HG03457 (cell line): ENCODE data around the gene ABHD17C.

Source experiments
- ATAC-seq: cut with Tn5 transposase; IDR thresholded peaks from one replicate; pipeline ENCODE4 v1.9.1; 2021; ENCODE audit warnings: moderate number of reproducible peaks; ENCODE audit not compliant: unreplicated experiment

The ABHD17C gene

DNA sequence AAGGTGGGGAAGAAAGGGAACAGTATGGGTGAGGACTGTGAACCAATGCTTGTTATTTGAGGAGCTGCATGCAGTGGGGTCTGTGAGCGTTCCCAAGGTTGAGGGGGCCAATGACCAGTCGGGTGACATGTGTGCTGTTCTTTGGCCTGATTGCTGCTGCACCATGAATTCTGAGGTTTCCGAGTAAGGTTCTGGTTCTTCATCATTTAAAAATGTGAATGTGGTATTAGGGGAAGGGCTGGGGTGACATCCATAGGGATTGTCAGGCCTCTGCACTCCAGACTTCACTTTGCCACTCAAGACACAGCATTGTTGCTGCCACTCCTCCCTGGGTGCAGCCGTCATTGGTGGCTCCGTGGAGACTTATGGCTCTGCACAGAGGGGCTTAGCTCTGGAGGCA, 32.5 kb downstream of the ABHD17C start:
- ATAC-seq, result no peak

DNA sequence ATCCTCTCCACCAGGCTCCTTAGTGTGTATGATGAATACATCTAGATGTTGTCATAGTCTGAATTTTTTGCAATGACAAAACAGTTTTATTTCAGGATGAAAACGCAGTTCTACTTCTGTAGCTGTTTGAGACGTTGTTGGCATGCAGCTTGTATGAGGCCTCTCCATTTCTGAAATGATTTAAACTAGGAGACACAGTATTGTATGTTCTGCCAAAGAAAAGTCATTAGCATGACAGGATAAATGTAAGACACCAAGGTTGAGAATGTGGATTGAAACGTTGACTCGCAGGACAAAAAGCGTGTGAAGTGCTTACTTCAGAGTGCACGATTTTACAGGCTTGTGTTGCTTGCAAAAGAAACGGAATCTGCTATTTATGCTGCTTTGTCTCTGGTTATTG, 35.3 kb downstream of the ABHD17C start:
- no peak for ATAC-seq

DNA sequence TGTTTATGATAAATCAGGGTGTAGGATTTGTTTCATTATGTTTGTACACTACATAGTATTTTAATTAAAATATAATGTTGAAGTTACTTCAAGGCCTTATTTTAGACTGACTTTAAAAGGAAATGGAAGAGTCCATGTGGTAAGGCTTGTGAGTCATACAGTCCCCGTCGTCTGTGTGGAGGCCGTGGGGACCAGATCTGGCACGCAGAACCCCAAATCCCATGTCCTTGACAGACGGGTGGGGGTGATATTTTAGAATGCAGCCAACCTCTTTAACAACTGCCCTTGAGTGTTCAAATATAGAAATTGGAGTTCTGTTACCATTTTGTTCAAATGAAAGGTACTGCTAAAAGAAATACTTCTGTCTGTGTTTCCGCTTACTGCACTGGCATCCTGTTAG, 35.8 kb downstream of the ABHD17C start:
- ATAC-seq, result no peak

DNA sequence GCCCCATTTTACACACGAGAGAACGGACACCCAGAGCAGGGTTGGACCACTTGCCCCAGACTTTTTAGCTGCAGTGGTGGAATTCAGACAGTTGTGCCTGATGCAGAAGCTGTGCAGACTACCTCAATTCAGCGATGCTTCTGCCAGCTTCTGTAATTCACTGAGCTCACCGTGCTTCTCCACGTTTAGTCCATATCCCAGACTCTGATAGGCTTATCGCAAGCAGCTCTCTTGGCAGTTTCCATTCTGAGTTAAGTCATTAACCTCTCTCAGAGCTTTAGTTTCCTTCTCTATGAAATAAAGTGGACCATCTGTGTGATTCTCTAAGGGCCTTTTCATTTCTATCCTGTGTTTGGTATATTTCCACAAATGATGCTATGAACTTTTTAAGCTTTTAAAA, 37.1 kb downstream of the ABHD17C start:
- ATAC-seq, result no peak

DNA sequence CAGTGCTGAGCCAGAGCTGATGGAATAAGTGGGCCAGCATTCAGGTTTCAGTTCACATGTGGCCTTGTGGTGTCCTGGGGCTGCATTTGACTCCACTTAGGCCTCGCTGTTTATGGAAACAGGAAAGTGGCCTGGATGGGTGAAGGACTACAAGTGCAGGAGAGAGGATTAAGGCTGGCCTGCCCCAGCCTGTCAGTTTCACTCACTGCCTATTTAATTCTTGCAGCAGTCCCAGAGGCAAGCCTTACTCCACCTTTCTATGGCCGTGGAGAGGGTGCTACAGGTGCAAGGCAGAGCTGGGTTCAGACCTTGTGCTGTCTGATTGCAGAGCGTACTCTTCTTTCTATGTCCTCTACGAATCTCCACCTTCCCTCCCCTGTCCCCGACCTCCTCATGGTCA, 37.7 kb downstream of the ABHD17C start:
- ATAC-seq, result no peak

DNA sequence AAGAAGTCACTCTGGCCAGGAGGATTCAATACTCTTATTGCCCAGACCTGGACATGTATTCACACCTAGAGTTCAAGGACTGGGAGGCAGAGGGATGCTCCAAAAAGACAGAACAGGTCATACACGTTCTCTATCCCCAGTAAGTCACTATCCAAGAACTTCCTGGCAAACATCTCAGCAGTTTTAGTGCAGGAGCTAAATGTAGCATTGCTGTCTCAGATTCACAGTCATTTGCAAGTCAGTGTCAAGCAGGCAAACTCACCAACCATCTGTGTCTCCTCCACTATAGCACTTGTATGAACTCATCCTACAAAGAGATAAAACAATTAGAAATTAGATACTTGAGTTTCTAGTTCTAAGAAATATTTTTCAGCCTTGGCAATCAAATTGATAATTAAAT, 38.4 kb downstream of the ABHD17C start:
- no peak for ATAC-seq

DNA sequence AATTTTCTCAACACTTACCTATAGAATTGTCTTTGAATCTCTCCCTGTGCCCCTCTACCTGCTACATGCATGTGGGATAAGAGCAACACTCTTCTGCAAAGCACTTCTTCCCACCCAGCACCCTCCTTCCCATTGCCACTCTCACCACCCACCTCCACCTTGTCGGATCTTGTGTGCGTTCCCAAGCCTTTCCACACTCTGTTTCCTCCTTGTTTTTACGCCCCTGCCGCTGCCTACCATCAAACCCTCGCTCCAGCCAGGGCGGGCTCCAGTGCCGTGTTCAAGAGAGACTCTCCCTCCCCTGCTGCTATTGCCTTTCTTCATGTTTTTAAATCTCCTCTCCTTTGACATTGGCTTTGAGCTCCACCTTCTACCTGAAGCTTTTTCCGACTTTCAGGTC, 40.2 kb downstream of the ABHD17C start:
- ATAC-seq, result no peak

DNA sequence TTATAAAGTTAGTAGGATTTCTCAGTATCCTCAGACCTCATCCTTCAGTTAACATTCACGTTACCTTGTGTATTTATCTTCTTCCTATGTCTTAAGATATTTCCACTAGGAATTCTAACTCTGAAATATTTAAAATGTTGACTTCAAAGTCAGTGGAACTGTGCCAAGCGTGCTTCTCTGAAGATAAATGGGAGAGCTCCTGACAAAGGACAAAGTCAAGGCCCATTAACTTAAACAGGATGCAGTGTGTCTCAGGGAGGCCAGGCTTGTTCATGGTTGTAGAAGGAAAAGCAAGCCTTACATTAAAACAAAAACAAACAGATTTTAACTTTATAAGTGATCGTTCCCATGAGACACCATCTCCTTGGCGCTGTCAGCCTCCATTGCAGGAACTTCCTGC, 41.5 kb downstream of the ABHD17C start:
- ATAC-seq, result no peak

DNA sequence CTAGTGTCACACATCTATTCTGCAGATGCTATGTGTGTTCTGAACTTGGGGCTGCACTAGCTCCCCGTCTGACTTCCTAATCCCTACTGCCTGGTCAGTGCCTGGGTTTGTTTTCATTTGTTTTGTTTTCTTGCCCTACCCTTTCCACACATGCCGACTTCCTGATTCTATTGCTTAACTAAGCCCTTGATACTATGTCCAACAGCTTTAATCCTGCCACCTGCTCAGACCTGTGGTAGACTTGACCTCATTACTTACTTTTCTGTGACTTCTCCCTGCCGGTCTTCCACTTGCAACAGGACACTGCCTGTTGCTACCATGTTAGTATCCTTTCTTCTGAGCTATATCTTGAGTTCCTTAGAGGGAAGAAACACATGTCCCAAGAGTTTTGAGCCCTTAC, 44.8 kb downstream of the ABHD17C start:
- ATAC-seq, result no peak

DNA sequence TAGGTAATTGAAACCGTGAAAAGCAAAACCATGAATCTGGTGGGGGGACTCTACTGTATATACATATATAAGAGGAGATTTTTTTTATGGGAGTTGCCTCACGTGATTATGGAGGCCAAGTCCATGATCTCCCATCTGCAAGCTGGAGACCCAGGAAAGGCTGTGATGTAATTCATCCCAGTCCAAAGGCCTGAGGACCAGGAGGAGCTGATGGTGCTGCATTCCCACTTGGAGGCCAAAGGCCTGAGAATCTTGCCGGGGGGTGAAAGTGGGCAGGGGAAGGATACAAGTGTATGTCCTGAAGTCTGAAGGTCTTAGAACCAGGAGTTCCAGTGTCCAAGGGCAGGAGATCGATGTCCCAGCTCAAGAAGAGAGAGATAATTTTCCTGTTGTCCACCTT, 47.0 kb downstream of the ABHD17C start:
- ATAC-seq, result no peak

DNA sequence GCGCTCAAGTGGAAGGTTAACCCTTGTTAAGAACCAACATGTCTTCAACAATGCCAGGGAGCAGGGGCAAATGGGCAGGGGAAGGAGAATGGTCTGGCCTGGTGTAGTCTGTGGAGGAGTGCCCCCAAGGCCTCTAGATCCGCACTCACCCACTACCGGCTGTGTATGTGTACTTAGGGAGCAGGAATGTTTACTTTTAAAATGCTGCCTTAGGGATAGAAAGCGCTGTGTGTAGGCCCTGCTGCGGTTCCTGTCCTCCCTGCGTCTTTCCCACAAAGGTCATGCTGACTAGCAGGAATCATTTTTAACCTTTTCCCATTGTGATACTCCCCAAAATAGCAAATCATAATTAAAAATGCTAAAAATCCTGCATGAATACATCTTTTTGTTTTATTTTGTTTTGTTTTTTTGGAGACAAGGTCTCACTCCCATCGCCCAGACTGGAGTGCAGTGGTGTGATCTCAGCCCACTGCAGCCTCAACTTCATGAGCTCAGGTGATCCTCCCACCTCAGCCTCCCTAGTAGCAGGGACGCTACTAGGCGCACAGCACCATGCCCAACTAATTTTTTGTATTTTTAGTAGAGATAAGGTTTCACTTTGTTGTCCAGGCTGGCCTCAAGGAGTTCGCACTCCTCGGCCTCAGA, 48.2 kb downstream of the ABHD17C start:
- no peak for ATAC-seq

DNA sequence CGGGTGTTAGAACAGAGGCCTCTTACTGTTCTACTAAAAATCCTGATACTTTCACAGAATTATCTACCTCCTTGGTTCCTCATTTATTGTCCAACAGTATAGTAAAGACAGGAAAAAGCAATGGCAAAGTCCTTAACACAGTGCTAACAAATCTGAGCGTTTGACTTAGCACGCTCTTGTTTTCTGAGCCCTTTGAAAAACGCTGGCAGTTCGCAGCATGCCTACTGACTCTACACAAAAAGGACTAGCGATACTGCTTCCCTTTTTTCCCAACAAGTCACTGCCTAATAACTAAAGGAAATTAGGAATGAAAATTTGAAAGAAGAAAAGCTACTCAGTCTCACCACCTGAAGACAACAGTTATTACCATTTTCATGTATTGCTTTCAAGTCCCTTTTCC, 49.3 kb downstream of the ABHD17C start:
- ATAC-seq, result no peak

DNA sequence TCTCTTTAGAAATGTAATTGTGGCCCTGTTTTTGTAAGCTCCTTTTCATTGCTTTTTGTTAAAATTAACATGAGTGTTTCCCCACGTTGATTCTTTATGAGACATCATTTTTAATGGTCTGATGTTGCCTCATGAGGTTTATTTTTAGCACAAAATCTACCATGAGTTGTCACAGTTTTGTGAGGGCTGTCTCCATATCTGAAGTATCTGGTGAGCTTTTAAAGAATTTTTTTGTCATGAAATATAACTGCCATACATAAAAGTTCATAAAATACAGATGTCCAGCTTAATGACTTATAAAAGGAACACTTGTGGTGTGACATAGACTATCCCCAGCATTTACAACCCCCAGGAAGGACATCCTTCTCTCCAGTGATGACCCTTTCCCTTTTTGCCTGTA, 49.7 kb downstream of the ABHD17C start:
- ATAC-seq, result no peak

DNA sequence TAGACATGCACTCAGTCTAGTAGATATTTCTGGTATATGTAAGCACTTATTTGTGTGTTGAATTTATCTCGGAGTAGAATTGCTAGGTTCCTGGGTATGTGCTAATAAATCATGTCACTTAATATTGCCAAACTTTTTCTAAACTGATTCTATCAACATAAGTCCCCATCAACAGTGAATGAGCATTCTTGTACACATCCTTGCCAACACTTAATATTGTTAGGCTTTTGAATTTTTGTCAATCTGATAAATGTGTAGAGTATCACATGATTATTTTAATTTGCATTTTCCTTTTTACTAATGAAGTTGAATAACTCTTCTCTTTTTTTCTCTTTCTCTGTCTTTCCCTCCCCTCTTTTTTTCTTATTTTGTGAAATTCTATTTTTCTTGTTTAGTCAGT, 50.8 kb downstream of the ABHD17C start:
- no peak for ATAC-seq

DNA sequence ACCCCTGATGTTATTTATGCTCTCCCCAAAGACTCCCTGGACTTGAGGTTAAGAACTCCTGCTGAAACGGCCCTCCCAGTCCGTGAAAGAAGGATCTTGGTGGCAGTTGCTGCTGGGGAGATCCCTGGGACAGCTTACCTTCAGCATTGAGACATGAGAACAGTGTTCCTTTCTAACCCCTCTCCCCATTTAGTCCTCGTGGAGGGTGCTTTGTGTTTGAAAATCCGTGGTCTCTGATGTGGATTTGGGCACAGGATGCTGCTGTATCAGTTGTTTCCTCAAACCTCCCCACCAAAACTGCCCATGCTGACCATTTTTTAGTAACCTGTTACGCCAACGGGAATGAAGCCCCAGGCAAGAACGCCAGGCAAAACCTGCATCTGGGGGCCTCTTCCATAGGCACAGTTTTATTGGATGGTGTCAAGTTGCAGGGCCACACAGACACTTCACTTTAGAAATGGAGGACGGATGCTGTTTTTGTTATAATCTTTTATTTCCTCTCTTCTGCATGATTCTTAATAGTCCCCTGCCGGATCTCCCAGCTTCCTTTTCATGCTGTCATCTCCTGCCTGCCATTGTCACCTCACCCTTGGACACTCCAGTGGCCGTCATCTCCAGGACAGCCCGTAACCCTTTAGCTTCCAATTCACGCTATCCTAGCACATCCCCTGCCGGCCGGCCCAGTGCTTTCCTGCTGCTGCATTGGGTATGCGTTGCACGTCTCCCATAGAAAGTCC, 52.4 kb downstream of the ABHD17C start:
- no peak for ATAC-seq

DNA sequence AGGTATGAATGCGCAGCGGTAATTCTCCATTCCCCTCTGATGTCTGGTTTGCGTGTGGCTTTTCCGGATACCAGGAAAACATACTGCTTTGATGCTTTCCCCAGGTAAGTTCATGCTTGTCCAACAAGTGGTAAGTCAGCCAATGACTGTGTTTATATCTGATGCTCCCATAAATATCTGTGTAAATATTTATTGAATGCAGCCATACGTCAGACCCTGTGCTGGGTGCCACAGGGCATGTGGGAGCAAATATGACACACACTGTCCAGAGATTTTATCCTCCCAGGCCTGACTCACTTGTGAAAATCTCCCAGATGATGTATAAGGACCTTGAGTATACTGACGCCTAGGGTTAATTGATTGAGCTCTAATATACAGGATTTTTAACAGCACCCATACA, 54.5 kb downstream of the ABHD17C start:
- ATAC-seq, result no peak

DNA sequence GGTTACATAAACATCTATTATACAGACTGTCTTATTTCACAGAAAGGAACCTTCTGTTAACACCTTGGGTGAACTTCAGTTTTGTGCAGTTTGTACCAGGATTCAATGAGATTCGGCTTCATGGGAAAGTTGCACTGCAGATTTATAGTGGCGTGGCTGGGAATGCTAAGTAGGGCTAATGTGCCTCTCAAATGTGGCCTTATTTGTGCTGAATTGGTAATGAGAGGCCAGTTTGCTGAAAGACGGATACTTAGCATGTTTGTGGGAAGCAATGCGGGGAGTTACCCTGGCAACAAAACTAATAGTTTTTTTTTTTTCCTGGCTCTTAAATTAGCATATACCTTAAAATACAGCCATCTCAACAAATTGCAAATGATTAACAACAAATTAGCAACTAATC, 55.5 kb downstream of the ABHD17C start:
- no peak for ATAC-seq

DNA sequence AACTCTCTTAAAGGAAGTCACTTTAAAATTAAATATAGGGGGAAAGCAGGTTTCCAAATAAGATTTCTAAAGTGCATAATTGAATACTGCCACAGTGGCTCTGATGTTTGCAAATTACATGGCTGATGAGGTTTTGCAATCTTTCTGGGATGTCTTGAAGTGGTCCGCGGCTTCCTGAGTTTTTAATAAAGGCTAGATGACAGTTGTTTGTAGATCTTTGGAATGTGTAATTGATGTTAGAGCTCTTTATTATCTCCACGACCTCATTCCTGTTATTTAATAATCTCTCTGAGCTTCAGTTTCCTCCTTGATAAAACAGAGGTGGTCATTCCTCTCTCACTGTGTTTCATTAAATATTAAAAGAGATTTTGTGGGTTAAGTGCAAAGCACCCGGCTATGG, 57.1 kb downstream of the ABHD17C start:
- ATAC-seq, result no peak

DNA sequence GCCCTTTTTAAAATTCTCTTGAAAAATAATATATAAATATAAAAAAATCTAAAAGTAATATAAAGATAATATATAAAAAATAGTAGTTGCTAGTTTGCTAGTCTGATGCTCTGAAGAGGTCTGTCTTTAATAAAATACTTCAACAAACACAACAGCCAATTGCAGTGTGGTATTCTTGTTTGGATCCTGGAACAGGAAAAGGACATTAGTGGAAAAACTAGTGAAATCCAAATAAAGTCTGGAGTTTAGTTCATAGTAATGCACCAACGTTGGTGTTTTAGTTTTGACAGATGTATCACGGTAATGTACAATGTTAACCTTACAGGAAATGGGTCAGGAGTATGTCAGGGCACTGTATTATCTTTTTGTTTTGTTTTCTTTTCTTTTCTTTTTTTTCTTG, 58.1 kb downstream of the ABHD17C start:
- ATAC-seq, result no peak

DNA sequence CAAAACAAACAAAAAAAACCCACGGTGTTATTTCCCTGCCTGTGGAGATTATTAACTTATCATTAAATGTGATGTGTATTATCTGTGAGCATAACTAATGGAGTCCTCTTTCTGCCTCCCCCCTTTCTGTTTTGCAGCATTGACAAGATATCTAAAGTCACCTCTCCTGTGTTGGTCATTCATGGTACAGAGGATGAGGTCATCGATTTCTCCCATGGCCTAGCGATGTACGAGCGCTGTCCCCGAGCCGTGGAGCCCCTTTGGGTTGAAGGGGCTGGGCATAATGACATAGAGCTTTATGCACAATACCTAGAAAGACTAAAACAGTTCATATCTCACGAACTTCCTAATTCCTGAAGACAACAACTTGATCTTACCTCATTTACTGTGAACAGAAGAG, 58.9 kb downstream of the ABHD17C start:
- ATAC-seq, result no peak

DNA sequence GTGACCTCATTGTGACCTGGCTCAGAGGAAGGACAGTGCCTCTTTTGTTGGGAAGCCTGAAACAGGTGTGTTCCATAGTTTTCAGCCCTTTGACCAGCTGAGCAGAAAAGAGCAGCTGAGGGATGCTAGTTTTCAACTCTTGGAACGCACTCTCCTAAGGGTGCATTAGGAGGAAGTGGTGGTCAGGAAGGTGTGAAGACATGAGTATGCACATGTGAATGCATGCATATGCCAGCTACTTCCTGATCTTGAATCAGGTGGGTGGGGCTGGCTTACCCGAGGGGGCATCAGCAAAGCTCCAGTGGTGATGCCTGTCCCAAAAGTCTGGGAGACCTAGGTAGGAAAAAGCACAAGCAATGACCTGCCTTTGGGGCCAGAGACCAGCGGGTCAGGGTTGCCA, 60.8 kb downstream of the ABHD17C start:
- ATAC-seq, result no peak

DNA sequence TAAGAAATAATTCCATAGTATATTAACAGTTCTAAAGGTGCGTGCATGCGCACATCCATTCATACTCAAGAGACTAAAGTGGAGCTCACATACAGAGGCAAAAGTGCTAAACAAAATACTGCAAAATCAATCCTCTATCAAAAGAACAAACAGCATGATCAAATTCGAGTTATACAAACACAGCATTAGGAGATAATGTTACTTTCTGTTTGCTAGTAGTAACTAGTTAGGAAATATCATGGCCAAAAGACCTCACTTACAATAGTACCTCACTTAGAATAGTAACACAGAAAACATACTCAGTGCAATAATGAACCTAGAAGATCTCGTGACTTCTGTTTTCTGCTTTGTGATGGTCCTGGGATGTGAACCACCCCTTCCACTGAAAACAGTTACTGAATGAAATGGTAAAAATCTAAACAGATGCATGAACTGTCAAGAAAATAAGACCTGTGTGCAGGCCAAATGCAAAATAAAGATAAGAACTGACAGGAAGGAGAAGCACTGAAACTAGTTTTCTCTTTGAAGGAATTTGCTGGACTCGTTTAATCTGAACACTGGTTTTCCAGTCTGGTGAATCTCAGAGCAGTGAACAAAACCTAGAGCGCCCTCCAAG, 63.1 kb downstream of the ABHD17C start:
- ATAC-seq, result no peak

DNA sequence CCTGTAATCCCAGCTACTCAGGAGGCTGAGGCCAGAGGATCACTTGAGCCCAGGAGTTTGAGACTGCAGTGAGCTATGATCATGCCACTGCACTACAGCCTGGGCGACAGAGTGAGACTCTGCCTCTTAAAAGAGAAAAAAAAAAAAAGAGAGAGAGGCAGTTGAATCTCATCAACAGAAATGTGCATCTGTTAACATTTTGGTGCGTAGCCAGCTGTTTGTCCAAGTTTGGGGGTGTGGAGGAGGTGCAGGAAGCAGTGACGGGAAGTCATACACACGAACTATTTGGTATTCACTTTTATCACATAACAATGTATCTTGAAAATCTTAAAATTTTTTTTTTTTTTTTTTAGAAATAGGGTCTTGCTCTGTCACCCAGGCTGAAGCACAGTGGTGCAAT, 65.8 kb downstream of the ABHD17C start:
- ATAC-seq, result no peak
